Endothelial cell of umbilical vein (primary cell): ENCODE measurements around the gene EEFSEC.

Experiments used
- EZH2 ChIP-seq: IDR thresholded peaks from 2 replicates; pipeline ENCODE4 v1.6.1; 2012; ENCODE audit warnings: borderline replicate concordance, low read depth, mild to moderate bottlenecking, moderate library complexity, low read length, inconsistent platforms; ENCODE audit not compliant: severe bottlenecking
- POLR2A ChIP-seq: IDR thresholded peaks from 2 replicates; pipeline ENCODE4 v1.6.1; 2012; ENCODE audit warnings: low read depth, mild to moderate bottlenecking, control low read depth, low read length
- TF ChIP-seq, protein P1 (sequence below), 2 donors: IDR thresholded peaks; 1 replicate in 1 of 2; 2 replicates in 1 of 2; pipeline ENCODE4 v1.5.1; 2011; ENCODE audit warnings: low read length in 2 of 2, mild to moderate bottlenecking in 2 of 2, moderate library complexity in 2 of 2, control low read depth in 1 of 2, inconsistent platforms in 1 of 2, low read depth in 1 of 2; ENCODE audit not compliant: insufficient read depth in 1 of 2; ENCODE audit errors: extremely low read depth in 1 of 2

DNA sequence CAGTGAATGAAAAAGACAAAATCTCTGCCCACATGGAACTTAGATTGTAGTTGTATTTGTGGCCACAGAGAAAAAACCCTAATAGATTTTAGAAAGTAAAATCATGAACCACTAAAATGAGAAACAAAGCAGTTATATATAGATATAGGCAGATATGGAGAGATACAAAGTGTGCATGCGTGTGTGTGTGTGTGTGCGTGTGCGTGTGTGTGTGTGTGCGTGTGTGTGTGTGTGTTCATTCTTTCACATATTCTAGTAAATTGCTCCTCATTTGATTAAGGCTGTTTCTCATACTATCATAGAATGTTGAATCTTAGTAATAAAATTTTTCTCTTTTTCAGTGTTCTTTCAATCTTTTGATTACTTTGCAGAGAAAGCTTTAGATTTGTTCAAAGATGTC is 194.8 kb downstream of the EEFSEC start:
- TF ChIP-seq, protein P1, sequence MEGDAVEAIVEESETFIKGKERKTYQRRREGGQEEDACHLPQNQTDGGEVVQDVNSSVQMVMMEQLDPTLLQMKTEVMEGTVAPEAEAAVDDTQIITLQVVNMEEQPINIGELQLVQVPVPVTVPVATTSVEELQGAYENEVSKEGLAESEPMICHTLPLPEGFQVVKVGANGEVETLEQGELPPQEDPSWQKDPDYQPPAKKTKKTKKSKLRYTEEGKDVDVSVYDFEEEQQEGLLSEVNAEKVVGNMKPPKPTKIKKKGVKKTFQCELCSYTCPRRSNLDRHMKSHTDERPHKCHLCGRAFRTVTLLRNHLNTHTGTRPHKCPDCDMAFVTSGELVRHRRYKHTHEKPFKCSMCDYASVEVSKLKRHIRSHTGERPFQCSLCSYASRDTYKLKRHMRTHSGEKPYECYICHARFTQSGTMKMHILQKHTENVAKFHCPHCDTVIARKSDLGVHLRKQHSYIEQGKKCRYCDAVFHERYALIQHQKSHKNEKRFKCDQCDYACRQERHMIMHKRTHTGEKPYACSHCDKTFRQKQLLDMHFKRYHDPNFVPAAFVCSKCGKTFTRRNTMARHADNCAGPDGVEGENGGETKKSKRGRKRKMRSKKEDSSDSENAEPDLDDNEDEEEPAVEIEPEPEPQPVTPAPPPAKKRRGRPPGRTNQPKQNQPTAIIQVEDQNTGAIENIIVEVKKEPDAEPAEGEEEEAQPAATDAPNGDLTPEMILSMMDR (IDR thresholded peaks at IDR 0.05; ENCODE audit: extremely low read depth in 1 of 2, insufficient read depth in 1 of 2, low read depth in 1 of 2, low read length in 2 of 2): no peak
- TF ChIP-seq POLR2A: no peak
- TF ChIP-seq EZH2: no peak
